Osteoblast (primary cell): ENCODE results near the gene XYLT1. TPM values are rescaled to one million over a fixed set of nuclear protein-coding genes. Genes with fewer than 3 reads are reported as not detected.
A peak's percentile ranks its signal among the peaks of the same experiment; 100 is the strongest.

Experiments
- DNase-seq: peaks from one replicate; pipeline ENCODE4 v3.0.0; 2011; ENCODE audit warnings: low spot score, mixed read lengths; ENCODE audit not compliant: insufficient read length; ENCODE audit errors: missing footprints
- H2AFZ ChIP-seq: 2 replicates; pipeline ENCODE4 v1.6.0; 2011; ENCODE audit warnings: mild to moderate bottlenecking, low read length
- H3K27ac ChIP-seq: 2 replicates; pipeline ENCODE4 v1.5.1; 2011; ENCODE audit warnings: mild to moderate bottlenecking, low read depth, low read length, moderate library complexity
- H3K27me3 ChIP-seq: 2 replicates; pipeline ENCODE4 v1.6.0; 2012; ENCODE audit warnings: mild to moderate bottlenecking, control low read depth, inconsistent platforms, low read length, moderate library complexity; ENCODE audit not compliant: insufficient read depth
- H3K36me3 ChIP-seq: 2 replicates; pipeline ENCODE4 v1.5.1; 2011; ENCODE audit warnings: mild to moderate bottlenecking, low read length, control low read depth, moderate library complexity; ENCODE audit not compliant: insufficient read depth
- H3K4me1 ChIP-seq: 2 replicates; pipeline ENCODE4 v1.5.1; 2011; ENCODE audit warnings: mild to moderate bottlenecking, low read length, control low read depth, moderate library complexity; ENCODE audit not compliant: insufficient read depth
- H3K4me2 ChIP-seq: 2 replicates; pipeline ENCODE4 v1.6.0; 2011; ENCODE audit warnings: mild to moderate bottlenecking, low read length; ENCODE audit not compliant: insufficient read depth
- H3K4me3 ChIP-seq: fragments of 200-600 bp; sonication (generic); 3 replicates; pipeline ENCODE4 v1.5.1; 2012; ENCODE audit warnings: mild to moderate bottlenecking, low read length, inconsistent platforms; ENCODE audit not compliant: insufficient read depth
- H3K79me2 ChIP-seq: 2 replicates; pipeline ENCODE4 v1.6.0; 2012; ENCODE audit warnings: mild to moderate bottlenecking, low read length, control low read depth, inconsistent platforms; ENCODE audit not compliant: insufficient read depth
- H3K9me3 ChIP-seq: 2 replicates; pipeline ENCODE4 v1.5.1; 2011; ENCODE audit warnings: low read depth, low read length, control low read depth
- H4K20me1 ChIP-seq: 2 replicates; pipeline ENCODE4 v1.6.0; 2012; ENCODE audit warnings: mild to moderate bottlenecking, low read length, control low read depth; ENCODE audit not compliant: insufficient read depth
- CTCF ChIP-seq: IDR thresholded peaks from 2 replicates; pipeline ENCODE4 v1.5.1; 2011; ENCODE audit warnings: mild to moderate bottlenecking, low read depth, low read length, moderate library complexity; ENCODE audit errors: extremely low read depth
- total RNA-seq: library from RNA; depleted of rRNA; stranded (reverse); fragments of >200 nt; gene quantifications from 2 replicates; pipeline ENCODE4 v1.2.3, GENCODE V29; 2012

XYLT1 gene
- total RNA-seq, 1 donor: 43.4 TPM

DNA sequence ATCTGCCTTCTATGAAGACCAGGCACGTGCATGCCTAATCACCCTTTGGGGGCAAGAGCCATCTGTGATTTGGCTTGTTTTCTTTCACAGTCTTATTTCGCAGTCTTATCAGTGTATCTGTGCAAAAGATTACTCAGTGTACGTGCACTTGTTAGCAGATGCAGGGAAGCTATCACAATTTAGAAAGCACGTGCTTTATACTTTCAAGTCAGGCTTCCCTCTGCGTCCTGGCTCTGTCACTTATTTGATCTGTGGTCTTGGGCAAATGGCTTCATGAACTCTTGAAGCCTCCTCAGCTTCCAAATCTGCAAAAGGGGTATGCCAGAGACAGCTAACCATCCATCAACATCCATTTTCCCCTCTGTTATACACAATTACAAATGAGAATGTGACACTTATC, 246.4 kb downstream of the XYLT1 start:
- Histone ChIP-seq H3K79me2 (peaks cover 2% of the 10 kb centered on the region), H3K36me3 (no peaks in the 10 kb centered on the region), H2AFZ (no peak overlapping the region), H3K27ac (no peak overlapping the region), H3K4me2 (peak overlapping the region; percentile 44), H4K20me1 (peaks cover 39% of the 10 kb centered on the region), H3K9me3 (no peaks in the 10 kb centered on the region), H3K27me3 (no peaks in the 10 kb centered on the region), H3K4me1 (peaks cover 19% of the 10 kb centered on the region), H3K4me3 (no peak overlapping the region)
- no peak for DNase-seq
- TF ChIP-seq CTCF: no peak

- H3K79me2 ChIP-seq: peaks cover 2% of the 10 kb centered on the region
Measured at GRCh38 chr16:17223576-17223975, 247.2 kb downstream of the XYLT1 start.

GRCh38 chr16:17222871-17223401, 247.8 kb downstream of the XYLT1 start:
- Histone ChIP-seq H3K4me1 (peaks cover 19% of the 10 kb centered on the region), H2AFZ (no peak overlapping the region), H3K79me2 (peaks cover 2% of the 10 kb centered on the region), H3K9me3 (no peaks in the 10 kb centered on the region), H3K36me3 (no peaks in the 10 kb centered on the region), H3K27me3 (no peaks in the 10 kb centered on the region), H3K4me2 (no peak overlapping the region), H4K20me1 (peaks cover 37% of the 10 kb centered on the region), H3K4me3 (no peak overlapping the region), H3K27ac (no peak overlapping the region)
- TF ChIP-seq CTCF: no peak
- DNase-seq: no peak

More at GRCh38 chr16:17223576-17223975, 247.2 kb downstream of the XYLT1 start:
- H3K9me3 ChIP-seq: no peaks in the 10 kb centered on the region
- no peaks in the 10 kb centered on the region for H3K36me3 ChIP-seq
- peaks cover 37% of the 10 kb centered on the region for H4K20me1 ChIP-seq
- DNase-seq: no peak
- peaks cover 19% of the 10 kb centered on the region for H3K4me1 ChIP-seq
- H3K4me3 ChIP-seq: no peak overlapping the region
- no peak overlapping the region for H3K4me2 ChIP-seq
- H2AFZ ChIP-seq: no peak overlapping the region
- no peaks in the 10 kb centered on the region for H3K27me3 ChIP-seq
- no peak for TF ChIP-seq CTCF
- H3K27ac ChIP-seq: no peak overlapping the region

DNA sequence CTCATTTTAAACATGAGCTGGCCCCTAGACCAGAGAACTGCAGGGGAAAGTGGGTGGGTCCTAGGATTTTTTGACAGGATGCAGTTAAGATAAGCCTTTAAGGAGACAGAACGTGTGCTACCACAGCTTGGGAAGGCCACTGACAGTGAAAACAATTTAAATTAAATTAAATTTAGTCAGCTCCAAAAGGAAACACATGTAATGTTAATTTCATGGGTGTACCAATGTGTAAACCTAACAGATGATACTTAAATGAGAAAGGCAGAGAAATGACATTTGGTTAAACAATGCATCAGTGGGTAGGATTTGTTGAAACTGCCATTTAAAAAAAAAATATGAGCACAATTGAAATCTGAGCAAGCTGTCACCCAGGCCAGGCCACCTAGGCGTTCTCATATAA, 250.8 kb downstream of the XYLT1 start:
- no peak overlapping the region for H3K4me3 ChIP-seq
- H2AFZ ChIP-seq: no peak overlapping the region
- no peaks in the 10 kb centered on the region for H3K9me3 ChIP-seq
- H4K20me1 ChIP-seq: peaks cover 17% of the 10 kb centered on the region
- no peaks in the 10 kb centered on the region for H3K36me3 ChIP-seq
- no peaks in the 10 kb centered on the region for H3K79me2 ChIP-seq
- H3K4me1 ChIP-seq: peaks cover 6% of the 10 kb centered on the region
- no peak overlapping the region for H3K4me2 ChIP-seq
- no peak for DNase-seq
- no peaks in the 10 kb centered on the region for H3K27me3 ChIP-seq
- H3K27ac ChIP-seq: no peak overlapping the region
- TF ChIP-seq CTCF: no peak
